Activated T-helper 1 cell treated with anti-CD3 and anti-CD28 coated beads, Interleukin-12 subunit alpha, Interleukin-12 subunit beta, Interleukin-2, Interleukin-4 antibody, amounts not matched to agents 30 ng/mL and 10 ng/mL and 1 ng/mL, durations not matched to agents 14 hours and 24 hours and 36 hours (primary cell): ENCODE data around the gene C10orf62. TPM values are rescaled to one million over a fixed set of nuclear protein-coding genes. Genes with fewer than 3 reads are reported as not detected.

ENCODE experiments used
- DNase-seq: peaks from one replicate; pipeline ENCODE4 v3.0.0; 2021; ENCODE audit warnings: low spot score
- H3K27ac Mint-ChIP-seq: one replicate; pipeline ENCODE4 v1.8.0; 2021; ENCODE audit warnings: mild to moderate bottlenecking, mixed read lengths
- H3K27me3 Mint-ChIP-seq: one replicate; pipeline ENCODE4 v1.8.0; 2022; ENCODE audit warnings: mild to moderate bottlenecking, moderate library complexity, mixed read lengths; ENCODE audit not compliant: insufficient read depth
- H3K36me3 Mint-ChIP-seq: one replicate; pipeline ENCODE4 v1.8.0; 2021; ENCODE audit warnings: low read depth, mixed read lengths
- H3K4me1 Mint-ChIP-seq: one replicate; pipeline ENCODE4 v1.8.0; 2021; ENCODE audit warnings: low read depth, mixed read lengths
- H3K4me3 Mint-ChIP-seq: one replicate; pipeline ENCODE4 v1.8.0; 2021; ENCODE audit warnings: mild to moderate bottlenecking, moderate library complexity, mixed read lengths
- H3K9me3 Mint-ChIP-seq: one replicate; pipeline ENCODE4 v1.8.0; 2021; ENCODE audit warnings: mixed read lengths
- intact Hi-C: fragments of 100-400 bp; cut with micrococcal nuclease; formaldehyde crosslinking; loops from one replicate; pipeline ENCODE4 v1.15.1; 2024
- total RNA-seq: library from RNA; stranded (reverse); gene quantifications from 2 replicates; pipeline ENCODE4 v1.2.3, GENCODE V29; 2022

C10orf62 gene, protein sequence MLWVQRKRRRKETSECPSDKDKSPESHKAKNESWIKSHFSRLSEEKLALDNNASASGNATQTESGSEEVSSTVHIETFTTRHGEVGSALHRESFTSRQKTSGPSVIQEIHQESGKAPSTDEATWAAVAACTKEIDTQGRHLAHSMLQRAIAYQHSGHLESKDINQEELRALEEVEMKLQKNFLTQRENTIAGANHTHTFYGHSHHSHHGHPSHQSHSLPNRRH
- total RNA-seq = not detected in 2 replicates

DNA sequence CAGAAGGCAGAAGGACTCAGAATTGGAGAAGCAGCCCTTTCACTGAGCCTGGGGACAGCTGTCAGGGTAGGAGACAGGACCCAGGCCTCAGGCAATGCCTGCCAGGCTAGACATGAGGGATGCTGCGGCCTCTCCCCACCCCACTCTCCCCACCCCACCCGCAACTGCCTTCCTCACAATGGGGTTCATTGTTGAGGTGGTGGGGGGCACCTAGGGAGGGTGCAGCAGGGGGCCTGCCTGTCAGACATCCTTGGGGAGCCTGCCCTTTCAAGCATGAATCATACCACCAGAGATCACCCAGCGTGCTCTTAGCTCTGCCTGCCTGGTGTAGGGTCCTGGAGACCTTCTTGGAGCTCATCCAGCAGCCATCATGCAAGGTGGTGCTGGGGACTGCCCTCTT lies at the start of gene C10orf62:
Gene C10orf62, plus strand, starts transcription at position 243 of the 400 bp plus-strand sequence. CDS start 177 bp downstream, outside the sequence.
- no peak within 1 kb of the TSS for H3K4me3 Mint-ChIP-seq

GRCh38 chr10:97540669-97541500 lies 48.6 kb upstream of the C10orf62 start:
- peaks cover 2% of the 10 kb centered on the region for H3K27me3 Mint-ChIP-seq
- H3K4me3 Mint-ChIP-seq = no peak overlapping the region
- no peak for DNase-seq
- H3K4me1 Mint-ChIP-seq = peaks cover 29% of the 10 kb centered on the region
- intact Hi-C loops = no loop called here
- H3K27ac Mint-ChIP-seq = no peak overlapping the region
- no peaks in the 10 kb centered on the region for H3K9me3 Mint-ChIP-seq
- no peaks in the 10 kb centered on the region for H3K36me3 Mint-ChIP-seq

More for the DNA sequence above, at the start of gene C10orf62:
- no peak within 1 kb of the TSS for H3K27ac Mint-ChIP-seq
- H3K36me3 Mint-ChIP-seq = no peaks in the 10 kb centered on the region
- no peaks in the 10 kb centered on the region for H3K4me1 Mint-ChIP-seq
- no peaks in the 10 kb centered on the region for H3K27me3 Mint-ChIP-seq
- intact Hi-C loops = no loop called here
- no peaks in the 10 kb centered on the region for H3K9me3 Mint-ChIP-seq
- no peak for DNase-seq

GRCh38 chr10:97542169-97543024 lies 47.1 kb upstream of the C10orf62 start:
- peaks cover 29% of the 10 kb centered on the region for H3K4me1 Mint-ChIP-seq
- H3K4me3 Mint-ChIP-seq = no peak overlapping the region
- intact Hi-C loops = loop anchor here (1.0 kb wide), 1 partner anchor 44 kb away; the partner anchor contains the start of genes MMS19 and UBTD1
- no peak for DNase-seq
- H3K36me3 Mint-ChIP-seq = no peaks in the 10 kb centered on the region
- H3K27me3 Mint-ChIP-seq = peaks cover 2% of the 10 kb centered on the region
- peak overlapping the region; percentile 85 for H3K27ac Mint-ChIP-seq
- H3K9me3 Mint-ChIP-seq = no peaks in the 10 kb centered on the region

- Mint-ChIP-seq H3K27me3 (peaks cover 2% of the 10 kb centered on the region), H3K36me3 (no peaks in the 10 kb centered on the region), H3K27ac (peak overlapping the region; percentile 85), H3K4me1 (peaks cover 32% of the 10 kb centered on the region), H3K9me3 (no peaks in the 10 kb centered on the region), H3K4me3 (no peak overlapping the region)
- DNase-seq = peak; percentile 14
- intact Hi-C loops = no loop called here
Observed at GRCh38 chr10:97543025-97543546, 46.4 kb upstream of the C10orf62 start.

GRCh38 chr10:97546456-97547270 lies 42.9 kb upstream of the C10orf62 start:
- no peak for DNase-seq
- Mint-ChIP-seq H3K9me3 (no peaks in the 10 kb centered on the region), H3K27me3 (no peaks in the 10 kb centered on the region), H3K4me1 (peaks cover 35% of the 10 kb centered on the region), H3K27ac (no peak overlapping the region), H3K4me3 (no peak overlapping the region), H3K36me3 (no peaks in the 10 kb centered on the region)
- intact Hi-C loops = no loop called here

DNA sequence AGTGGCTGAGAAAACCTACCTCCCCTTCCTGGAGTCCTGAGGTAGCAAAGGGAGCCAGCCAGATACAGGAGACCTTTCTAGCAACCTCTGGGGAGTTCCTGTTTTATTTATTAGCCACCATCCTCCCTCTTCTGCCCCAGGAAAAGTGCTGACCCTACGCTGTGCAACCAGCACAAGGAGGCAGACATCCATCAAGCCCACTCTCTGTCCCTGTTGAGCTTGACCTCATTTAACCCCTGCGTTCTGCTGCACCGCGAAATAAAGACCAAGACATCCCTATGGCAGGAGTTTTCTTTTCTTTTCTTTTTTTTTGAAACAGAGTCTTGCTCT lies 42.3 kb upstream of the C10orf62 start:
- no peaks in the 10 kb centered on the region for H3K9me3 Mint-ChIP-seq
- intact Hi-C loops = no loop called here
- DNase-seq = no peak
- H3K4me3 Mint-ChIP-seq = no peak overlapping the region
- no peak overlapping the region for H3K27ac Mint-ChIP-seq
- H3K4me1 Mint-ChIP-seq = peaks cover 31% of the 10 kb centered on the region
- no peaks in the 10 kb centered on the region for H3K27me3 Mint-ChIP-seq
- no peaks in the 10 kb centered on the region for H3K36me3 Mint-ChIP-seq

DNA sequence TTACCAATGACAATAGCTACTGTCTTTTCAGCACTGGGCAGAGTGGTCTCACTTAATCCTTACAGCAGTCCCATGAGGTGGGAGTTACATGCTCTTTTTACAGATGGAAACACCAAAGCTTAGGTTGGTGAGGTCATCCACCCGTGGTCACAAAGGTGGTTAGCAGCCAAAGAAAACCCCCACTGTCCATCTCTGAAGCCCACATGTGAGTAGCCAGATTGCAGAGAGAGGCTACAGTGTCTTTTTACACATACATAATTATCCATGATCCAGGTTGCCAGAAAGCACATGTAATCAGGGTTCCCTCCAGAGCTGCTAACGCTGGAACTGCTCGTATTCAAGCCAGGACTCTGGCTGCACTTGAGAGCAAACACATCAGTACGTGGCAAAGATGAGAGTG lies 41.6 kb upstream of the C10orf62 start:
- H3K36me3 Mint-ChIP-seq = no peaks in the 10 kb centered on the region
- H3K9me3 Mint-ChIP-seq = no peaks in the 10 kb centered on the region
- DNase-seq = no peak
- H3K27ac Mint-ChIP-seq = no peak overlapping the region
- peaks cover 23% of the 10 kb centered on the region for H3K4me1 Mint-ChIP-seq
- intact Hi-C loops = no loop called here
- no peak overlapping the region for H3K4me3 Mint-ChIP-seq
- no peaks in the 10 kb centered on the region for H3K27me3 Mint-ChIP-seq

GRCh38 chr10:97548828-97549455 lies 40.6 kb upstream of the C10orf62 start:
- Mint-ChIP-seq H3K36me3 (no peaks in the 10 kb centered on the region), H3K4me1 (peaks cover 15% of the 10 kb centered on the region), H3K27ac (no peak overlapping the region), H3K27me3 (no peaks in the 10 kb centered on the region), H3K9me3 (no peaks in the 10 kb centered on the region), H3K4me3 (no peak overlapping the region)
- intact Hi-C loops = no loop called here
- no peak for DNase-seq

DNA sequence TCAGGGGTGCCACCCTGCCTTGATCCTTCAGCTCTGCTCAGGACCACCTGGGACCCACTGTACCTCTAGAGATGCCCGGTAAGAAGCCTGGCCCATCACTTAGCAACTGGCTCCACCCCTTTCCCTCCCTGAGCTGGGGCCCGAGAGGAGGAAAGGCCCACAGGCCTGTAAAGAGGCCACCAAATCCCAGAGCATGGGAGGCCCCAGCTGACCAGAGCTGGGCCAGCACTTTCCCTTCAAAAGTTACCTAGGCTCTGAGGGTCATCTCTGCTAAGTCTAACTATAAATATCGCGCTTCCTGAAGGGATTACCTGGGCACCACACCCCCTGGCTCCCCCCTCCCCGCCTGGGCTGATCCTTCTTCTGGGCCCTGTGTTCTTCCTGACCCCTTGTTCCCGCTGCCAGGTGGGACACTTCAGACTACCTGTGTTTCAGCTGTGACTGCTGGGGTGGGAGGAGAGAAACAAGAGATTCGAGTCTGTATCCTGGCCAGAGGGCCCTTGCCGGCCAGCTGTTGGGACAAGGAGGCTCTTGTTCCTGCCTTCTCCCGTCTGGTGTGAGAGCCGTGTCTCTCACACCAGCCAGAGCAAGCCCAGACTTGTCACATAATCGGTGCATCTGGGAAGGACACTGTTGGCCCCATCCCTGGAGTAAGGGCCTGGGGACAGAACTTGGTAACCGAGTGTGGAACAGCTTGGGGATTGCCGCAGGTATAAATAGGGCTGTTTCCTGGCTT lies 39.8 kb upstream of the C10orf62 start:
- no peak overlapping the region for H3K4me3 Mint-ChIP-seq
- no peaks in the 10 kb centered on the region for H3K9me3 Mint-ChIP-seq
- H3K4me1 Mint-ChIP-seq = peaks cover 14% of the 10 kb centered on the region
- no peak overlapping the region for H3K27ac Mint-ChIP-seq
- H3K36me3 Mint-ChIP-seq = no peaks in the 10 kb centered on the region
- H3K27me3 Mint-ChIP-seq = no peaks in the 10 kb centered on the region
- intact Hi-C loops = no loop called here
- DNase-seq = no peak

DNA sequence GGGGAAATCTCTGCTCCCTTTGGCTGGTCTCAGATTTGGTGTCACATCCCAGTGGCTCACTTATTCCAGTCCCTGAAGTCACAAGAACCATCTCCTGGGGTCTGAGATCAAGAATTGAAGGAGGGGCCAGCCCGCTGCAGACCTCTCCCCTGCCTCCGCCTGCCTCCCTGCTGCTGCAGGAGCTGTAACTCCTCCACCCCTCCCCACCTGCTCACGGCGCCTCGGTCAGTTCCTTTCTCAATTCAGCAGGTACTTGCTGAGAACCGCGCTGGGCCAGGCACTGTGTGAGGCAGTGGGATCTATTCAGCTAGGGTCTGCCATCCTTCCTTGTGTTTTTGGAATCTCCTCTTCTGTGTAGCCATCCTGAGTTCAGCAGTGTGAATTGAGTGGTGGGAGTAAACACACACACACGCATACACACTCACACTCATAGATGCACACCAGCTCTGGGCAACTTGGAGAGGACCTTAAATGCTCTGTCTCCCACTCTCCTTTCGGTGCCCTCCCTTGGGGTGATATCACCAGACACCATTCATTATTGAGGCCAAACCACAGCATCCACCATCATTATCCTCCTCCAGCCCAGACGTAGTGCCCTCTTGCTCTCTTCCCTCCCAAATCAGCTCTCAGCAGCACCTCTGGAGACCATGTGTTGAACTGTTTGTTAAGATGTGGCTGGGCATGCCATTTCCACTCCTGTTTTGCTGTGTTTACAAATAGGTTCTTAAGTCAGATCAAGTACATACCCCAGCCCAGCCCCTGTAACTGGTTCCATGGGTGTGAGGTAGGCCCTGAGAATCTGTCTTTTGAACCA lies 39.0 kb upstream of the C10orf62 start:
- intact Hi-C loops = no loop called here
- H3K36me3 Mint-ChIP-seq = no peaks in the 10 kb centered on the region
- no peak for DNase-seq
- H3K27ac Mint-ChIP-seq = peak overlapping the region; percentile 57
- H3K4me1 Mint-ChIP-seq = peaks cover 6% of the 10 kb centered on the region
- no peaks in the 10 kb centered on the region for H3K9me3 Mint-ChIP-seq
- no peak overlapping the region for H3K4me3 Mint-ChIP-seq
- no peaks in the 10 kb centered on the region for H3K27me3 Mint-ChIP-seq

DNA sequence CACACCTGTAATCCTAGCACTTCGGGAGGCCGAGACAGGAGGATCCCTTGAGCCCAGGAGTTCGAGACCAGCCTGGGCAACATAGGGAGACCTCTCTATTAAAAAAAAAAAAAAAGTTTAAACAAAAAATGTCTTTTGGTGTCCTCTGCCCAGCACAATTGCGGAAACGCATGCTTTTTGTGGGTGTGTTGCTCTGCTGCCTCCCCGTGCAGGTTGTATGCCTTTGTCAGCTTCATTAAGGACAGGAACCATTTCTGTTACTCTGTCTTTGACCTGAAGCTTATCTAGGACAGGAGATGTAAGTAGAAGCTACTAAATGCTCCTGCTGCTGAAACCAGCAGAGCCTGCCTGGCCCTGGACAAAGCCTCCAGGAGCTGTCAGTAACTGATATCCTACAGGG lies 38.2 kb upstream of the C10orf62 start:
- intact Hi-C loops = no loop called here
- Mint-ChIP-seq H3K27ac (no peak overlapping the region), H3K36me3 (no peaks in the 10 kb centered on the region), H3K4me3 (no peak overlapping the region), H3K27me3 (no peaks in the 10 kb centered on the region), H3K4me1 (peaks cover 6% of the 10 kb centered on the region), H3K9me3 (no peaks in the 10 kb centered on the region)
- no peak for DNase-seq
